ENCODE results near the gene GPR149.

GRCh38 chr3:154473769-154474168, 43.8 kb upstream of the GPR149 start:
- TF ChIP-seq EGR1 (IDR thresholded peaks at IDR 0.05) (no peak), TAF1 (IDR thresholded peaks at IDR 0.05; ENCODE audit: low read depth) (no peak), ZBTB7A (IDR thresholded peaks at IDR 0.05; ENCODE audit: low read depth) (no peak), CREB1 (IDR thresholded peaks at IDR 0.05; ENCODE audit: low read depth) (no peak), YY1 (IDR thresholded peaks at IDR 0.05; ENCODE audit: low read depth) (no peak), REST (IDR thresholded peaks at IDR 0.05; ENCODE audit: low read depth) (no peak), NFIC (IDR thresholded peaks at IDR 0.05) (no peak), EP300 (IDR thresholded peaks at IDR 0.05; ENCODE audit: borderline replicate concordance) (no peak), USF1 (IDR thresholded peaks at IDR 0.05) (no peak), FOXM1 (IDR thresholded peaks at IDR 0.05; ENCODE audit: borderline replicate concordance, low read depth) (no peak), MAX (IDR thresholded peaks at IDR 0.05) (no peak), RAD21 (IDR thresholded peaks at IDR 0.05; ENCODE audit: low read depth) (no peak), CEBPB (IDR thresholded peaks at IDR 0.05) (no peak)
